Measurements from ENCODE around the gene MEIG1.
A peak's percentile ranks its signal among the peaks of the same experiment; 100 is the strongest.
"Not testable (repeated sequence)": the region's sequence is repeated elsewhere in the genome, so short reads cannot be mapped to it uniquely, and the experiment has no call there.

Gene MEIG1

DNA sequence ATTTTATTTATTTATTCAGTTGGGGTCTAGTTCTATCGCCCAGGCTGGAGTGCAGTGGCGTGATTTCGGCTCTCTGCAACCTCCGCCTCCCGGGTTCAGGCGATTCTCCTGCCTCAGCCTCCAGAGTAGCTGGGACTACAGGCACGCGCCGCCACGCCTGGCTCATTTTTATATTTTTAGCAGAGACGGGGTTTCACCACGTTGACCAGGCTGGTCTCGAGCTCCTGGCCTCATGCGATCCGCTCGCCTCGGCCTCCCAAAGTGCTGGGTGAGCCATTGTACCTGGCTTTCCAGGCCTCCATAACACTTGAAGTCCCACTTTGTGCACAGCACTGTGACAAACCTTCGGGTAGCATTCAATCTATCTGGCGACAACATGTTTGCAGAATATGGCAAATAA, 4.3 kb upstream of the MEIG1 start:
- DNase-seq (ENCODE audit: low read depth) = no peak

DNA sequence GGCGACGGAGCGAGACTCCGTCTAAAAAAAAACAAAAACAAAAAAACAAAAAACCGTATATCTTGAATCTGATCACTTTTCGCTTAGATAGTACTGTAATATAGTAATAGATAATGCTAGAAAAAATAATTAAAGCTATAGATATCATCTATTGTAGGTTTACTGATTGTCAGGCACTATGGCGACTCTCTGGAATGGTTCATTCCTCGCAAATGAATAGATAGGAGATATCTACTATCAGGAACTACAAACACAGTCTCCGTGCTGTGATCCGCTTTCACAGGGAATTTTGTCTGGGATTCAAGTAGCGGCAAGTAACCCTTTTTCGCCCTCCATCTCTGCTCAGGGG, 342 bp upstream of the MEIG1 start:
- no peak for DNase-seq (ENCODE audit: low read depth)

DNA sequence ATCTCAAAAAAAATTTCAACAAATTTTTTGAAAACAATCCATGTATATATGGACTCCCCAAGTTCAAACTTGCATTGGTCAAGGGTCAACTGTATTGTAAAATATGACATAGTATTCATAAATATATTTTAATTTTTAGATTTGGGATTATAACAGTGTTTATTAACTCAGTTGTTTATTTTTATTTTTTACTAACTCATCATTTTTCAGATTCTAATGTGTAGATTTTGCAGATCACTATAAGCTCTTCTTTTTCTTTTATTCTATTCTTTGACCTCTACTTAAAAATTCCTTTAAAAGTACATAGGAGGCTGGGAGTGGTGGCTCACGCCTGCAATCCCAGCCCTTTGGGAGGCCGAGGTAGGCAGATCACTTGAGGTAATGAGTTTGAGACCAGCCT, 8.7 kb downstream of the MEIG1 start:
- DNase-seq (ENCODE audit: low read depth) = no peak

DNA sequence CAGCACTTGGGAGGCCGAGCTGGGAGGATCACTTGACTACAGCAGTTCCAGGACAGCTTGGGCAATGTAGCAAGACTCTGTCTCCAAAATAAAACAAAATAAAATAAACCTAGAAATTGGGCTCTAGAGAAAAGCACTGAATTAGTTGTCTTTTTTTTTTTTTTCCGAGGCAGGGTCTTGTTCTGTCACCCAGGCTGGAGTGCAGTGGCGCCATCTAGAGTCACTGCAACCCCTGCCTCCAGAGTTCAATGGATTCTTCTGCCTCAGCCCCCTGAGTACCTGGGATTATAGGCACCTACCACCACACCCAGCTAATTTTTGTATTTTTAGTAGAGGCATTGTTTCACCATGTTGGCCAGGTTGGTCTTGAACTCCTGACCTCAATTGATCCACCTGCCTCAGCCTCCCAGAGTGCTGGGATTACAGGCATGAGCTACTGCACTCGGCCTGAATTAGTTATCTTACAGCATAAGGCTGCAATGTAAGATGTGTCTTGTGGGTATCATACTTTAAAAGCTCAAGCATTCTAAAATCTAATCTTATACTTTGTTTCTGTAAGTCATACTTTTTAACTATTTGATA, 12.8 kb downstream of the MEIG1 start:
- no peak for DNase-seq (ENCODE audit: low read depth)

DNA sequence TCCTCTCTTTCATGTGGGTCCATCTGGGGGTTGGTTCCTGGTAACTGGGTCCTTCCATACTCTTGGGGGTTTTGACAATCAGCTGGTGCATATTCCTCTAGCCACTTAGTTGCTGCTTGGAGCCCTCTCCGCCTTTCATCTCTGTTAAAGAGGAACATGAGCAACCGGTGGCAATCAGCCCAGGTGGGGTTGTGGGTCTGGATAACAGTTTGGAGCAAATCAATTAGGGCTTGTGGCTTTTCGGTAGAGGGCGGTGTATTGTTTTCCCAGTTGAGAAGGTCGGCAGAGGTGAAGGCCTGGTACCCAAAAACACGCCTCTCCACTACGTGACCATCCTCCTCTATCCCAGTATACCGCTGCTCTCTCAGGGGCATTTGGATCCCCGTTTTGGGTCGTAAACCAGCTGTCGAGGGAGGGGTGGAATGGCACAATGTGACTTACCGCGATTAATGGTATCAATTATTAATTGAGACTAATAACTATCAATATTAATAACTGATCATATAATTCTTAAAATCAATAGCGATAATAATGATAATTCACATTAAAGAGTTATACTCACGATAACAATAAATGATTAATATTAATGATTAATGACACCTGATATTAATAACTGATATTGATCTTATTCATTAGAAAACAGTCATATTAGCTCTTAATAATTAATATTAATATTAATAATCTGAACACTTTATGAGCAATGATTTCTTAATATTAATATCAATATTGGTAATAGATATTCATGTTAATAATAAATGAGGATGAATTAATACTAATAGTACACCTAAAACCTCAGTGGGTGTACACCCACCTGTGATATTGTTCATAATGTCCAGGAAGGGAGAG, 15.2 kb downstream of the MEIG1 start:
- DNase-seq (ENCODE audit: low read depth) = not testable (repeated sequence)

DNA sequence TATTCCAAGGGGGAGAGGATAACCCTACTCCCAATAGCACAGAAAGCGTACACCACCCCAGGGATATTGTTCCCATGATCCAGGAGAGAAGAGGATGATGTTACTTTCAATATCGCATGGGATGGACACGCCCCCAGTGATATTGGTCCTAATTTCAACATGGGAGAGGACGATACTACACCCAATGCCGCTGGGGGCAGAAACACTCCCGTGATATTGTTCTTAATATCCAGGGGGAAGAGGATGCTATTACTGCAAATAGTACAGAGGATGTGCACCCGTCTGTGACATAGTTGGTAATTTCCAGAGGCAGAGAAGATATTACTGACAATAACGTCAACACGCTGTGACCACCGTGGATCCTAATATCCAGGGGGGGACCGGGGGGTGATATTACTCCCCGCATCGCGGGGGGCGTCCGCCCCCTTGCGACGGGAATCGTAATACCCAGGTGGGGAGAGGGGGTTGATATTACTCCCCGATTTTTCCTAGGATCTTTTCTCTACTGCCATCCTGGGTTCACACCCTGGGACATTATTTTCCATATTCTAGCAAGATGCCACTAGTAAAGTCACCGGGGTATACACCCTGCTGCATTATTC, 16.6 kb downstream of the MEIG1 start:
- no peak for DNase-seq (ENCODE audit: low read depth)

DNA sequence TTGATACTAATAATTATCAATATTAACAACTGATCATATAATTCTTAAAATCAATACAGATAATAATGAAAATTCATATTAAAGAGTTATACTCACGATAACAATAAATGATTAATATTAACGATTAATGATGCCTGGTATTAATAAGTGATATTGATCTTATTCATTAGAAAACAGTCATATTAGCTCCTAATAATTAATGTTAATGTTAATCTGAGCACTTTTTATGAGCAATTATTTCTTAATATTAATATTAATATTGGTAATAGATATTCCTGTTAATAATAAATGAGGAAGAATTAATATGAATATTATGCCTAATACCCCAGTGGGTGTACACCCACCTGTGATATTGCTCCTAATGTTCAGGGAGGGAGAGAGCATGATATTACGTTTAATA, 23.6 kb downstream of the MEIG1 start:
- DNase-seq (ENCODE audit: low read depth) = no peak

DNA sequence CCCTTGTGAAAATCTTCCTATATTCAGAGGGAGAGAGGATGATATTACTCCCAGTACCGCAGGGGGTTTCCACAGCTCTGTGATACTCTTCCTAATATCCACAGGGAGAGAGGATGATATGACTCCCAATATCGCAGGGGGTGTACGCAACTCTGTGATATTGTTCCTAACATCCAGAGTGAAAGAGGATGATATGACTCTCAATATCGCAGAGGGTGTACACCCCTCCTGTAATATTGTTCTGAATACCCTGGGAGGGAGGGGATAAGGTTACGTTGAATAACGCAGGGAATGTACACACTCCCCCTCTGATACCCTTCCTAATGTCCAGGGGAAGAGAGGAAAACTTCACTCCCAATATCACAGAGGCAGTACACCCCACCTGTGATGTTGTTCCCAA, 30.4 kb downstream of the MEIG1 start:
- not testable (repeated sequence) for DNase-seq (ENCODE audit: low read depth)

DNA sequence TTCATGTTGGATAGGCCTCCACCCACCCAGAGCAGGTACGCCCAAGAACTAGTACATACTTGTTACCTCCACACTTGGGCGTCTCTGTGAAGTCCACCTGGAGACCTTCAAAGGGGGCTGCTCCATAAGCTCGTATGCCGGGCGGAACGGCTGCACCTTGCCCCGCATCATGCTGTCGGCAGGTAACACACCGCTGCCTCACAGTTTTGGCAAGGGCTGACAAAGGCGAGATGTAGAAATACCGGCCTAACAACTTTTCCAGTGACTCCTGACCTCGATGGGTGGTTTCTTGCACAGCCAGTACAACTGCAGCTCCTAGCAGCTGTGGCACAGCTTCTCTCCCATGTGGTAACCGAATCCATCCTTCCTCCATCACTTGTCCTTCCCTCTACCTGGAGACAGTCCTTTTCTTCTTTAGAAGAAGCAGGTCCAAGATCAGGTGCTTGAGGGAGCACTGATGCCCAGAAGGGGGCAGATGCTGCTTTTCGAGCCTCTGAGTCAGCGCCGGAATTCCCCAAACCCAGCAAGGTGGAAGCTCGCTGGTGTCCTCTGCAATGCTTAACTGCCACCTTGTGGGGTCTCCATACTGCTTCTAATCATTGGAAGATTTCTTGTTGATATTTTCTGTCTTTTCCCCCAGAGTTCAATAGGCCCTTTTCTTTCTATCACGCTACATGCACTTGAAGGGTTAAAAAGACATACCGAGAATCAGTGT, 32.0 kb downstream of the MEIG1 start:
- peak; percentile 10 for DNase-seq (ENCODE audit: low read depth)

DNA sequence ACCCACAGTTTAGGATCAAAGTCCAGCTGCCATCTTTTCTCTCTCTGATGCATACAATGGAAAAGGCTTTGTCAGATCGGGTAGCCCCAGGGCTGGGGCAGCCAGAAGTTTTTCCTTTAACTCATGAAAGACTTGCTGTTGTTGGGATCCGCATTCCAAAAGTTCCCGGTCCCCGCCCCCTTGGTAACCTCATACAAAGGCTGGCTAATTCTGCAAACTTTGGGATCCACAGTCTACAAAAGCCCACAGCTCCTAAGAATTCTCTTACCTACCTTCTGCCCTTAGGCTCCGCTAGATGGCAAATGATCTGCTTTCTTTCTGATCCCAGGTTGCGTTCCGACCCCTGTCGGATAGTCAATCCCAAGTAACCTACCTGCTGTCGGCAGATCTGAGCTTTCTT, 33.1 kb downstream of the MEIG1 start:
- DNase-seq (ENCODE audit: low read depth) = not testable (repeated sequence)

DNA sequence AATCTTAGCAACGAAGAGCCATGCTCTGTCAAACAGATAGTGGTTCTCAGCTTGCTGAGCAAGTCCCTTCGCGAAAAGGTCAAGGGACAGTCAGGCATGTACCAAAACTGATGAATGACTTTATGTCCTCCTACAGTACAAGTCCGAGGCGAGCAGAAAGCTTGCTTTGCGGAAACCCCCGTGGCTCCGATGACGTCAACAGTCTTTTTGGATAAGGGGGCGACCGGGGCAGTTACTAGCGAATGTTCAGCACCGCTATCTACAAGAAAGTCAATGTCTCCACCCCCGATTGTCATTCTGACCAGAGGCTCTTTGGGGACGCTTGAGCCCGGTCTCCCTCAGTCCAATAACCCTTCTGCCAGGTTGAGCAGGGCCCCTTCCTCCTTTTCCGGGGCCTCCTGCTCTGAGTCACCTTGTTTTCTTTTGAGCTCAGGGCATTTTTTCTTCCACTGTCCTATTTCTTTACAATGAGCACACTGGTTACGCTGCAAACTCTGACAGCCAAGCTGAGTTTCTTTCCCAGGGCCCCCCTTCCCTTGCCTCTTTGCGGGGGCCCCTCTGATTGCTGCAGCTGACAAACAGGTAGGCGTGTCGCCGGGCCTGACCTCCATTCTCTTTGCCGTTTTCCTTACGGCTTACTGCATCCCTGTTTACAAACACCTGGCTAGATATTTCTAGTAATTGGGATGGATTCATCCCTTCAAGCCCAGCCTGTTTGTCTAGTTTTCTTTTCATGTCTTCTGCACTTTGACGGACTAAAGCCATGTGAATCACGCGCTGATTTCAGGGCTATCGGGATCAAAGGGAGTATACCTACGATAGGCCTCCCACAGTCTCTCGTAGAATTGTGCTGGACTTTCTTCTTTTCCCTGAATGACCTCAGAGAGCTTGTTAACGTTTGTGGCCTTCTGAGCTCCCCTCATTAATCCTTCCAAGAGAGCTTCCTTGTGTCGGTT, 34.6 kb downstream of the MEIG1 start:
- DNase-seq (ENCODE audit: low read depth) = not testable (repeated sequence)

DNA sequence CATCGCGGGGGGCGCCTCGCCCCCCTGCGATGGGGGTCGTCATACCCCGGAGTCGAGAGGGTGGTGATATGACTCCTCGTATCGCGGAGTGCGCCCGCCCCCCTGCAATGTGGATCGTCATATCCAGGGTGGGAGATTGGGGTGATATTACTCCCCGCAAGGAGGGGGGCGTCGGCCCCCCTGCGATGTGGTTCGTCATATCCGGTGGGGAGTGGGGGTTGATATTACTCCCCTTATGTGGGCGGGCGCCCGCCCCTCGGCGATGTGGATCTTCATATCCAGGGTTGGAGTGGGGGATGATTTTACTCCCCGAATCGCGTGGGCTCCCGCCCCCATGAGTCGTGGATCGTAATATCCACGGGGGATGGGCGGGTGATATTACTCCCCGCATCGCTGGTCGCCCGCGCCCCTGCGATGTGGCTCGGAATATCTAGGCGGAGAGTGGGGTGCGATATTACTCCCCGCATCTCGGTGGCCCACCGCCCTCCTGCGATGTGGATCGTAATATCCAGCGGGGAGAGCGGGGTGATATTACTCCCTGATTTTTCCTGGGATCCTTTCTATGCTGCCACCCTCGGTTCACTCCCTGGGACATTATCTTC, 36.9 kb downstream of the MEIG1 start:
- no peak for DNase-seq (ENCODE audit: low read depth)

DNA sequence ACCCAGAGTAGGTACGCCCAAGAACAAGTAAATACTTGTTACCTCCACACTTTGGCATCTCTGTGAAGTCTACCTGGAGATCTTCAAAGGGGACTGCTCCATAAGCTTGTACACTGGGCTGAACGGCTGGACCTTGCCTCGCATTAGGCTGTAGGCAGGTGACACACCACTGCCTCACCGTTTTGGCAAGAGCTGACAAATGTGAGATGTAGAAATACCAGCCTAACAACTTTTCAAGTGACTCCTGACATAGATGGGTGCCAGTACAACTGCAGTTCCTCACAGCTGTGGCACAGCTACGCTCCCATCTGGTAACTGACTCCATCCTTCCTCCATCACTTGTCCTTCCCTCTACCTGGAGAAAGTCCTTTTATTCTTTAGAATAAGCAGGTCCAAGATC, 54.3 kb downstream of the MEIG1 start:
- DNase-seq (ENCODE audit: low read depth) = not testable (repeated sequence)

DNA sequence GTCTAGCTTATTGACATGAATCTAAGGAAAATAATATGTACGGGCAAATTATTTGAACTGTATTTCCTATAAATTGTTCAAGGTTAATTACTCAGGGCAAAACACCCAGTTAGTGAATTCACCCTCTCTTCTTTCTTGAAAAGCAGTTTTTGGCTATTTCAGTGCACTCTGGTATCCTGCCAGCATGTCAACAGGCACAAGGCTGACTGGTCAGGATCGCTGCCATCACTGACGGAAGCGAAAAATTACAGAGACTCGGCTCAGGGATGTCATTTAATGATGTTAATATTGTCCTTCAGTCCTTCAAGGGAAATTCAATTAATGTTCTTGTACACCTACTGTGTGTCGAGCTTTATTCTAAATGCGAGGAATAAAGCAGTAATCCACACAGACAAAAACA, 56.3 kb downstream of the MEIG1 start:
- DNase-seq (ENCODE audit: low read depth) = no peak

DNA sequence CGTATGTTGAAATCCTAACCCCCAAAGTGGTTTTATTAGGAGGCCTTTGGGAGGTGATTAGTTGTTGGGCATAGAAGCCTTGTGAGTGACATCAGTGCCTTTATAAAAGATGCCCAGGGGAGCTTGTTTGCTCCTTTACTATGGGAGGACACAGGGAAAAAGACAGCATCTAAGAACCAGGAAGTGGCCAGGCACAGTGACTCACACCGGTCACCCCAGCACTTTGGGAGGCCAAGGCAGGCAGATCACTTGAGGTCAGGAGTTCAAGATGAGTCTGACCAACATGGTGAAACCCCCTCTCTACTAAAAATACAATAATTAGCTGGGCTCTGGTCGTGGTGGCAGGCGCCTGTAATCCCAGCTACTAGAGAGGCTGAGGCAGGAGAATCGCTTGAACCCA, 61.8 kb downstream of the MEIG1 start:
- not testable (repeated sequence) for DNase-seq (ENCODE audit: low read depth)

All from non-pigmented ciliary epithelial cell (primary cell).